ENCODE measurements around the gene HINT1. TPM values are rescaled to one million over a fixed set of nuclear protein-coding genes. Genes with fewer than 3 reads are reported as not detected.

HINT1 gene
- polyA plus RNA-seq, 3 donors = 148 to 223 (median 191) TPM

- Histone ChIP-seq H3K4me2 (replicated peaks; ENCODE audit: extremely low read depth, low read length, poor library complexity, severe bottlenecking) (no peak overlapping the region), H3K9ac (ENCODE audit: insufficient read depth, low read length, poor library complexity, severe bottlenecking) (no peak overlapping the region), H3K36me3 (replicated peaks in 1 of 2; ENCODE audit: control insufficient read depth in 1 of 2, insufficient read depth in 2 of 2, low read length in 2 of 2) (no peaks in the 10 kb centered on the region), H2AFZ (ENCODE audit: insufficient read depth, low read depth, low read length, poor library complexity, severe bottlenecking) (no peak overlapping the region), H3K27me3 (ENCODE audit: control insufficient read depth in 2 of 2, insufficient read depth in 2 of 2, low read length in 2 of 2) (no peaks in the 10 kb centered on the region), H3K79me2 (ENCODE audit: insufficient read depth, low read length) (no peaks in the 10 kb centered on the region), H4K20me1 (ENCODE audit: insufficient read depth, low read length) (no peaks in the 10 kb centered on the region), H3K9me3 (replicated peaks in 1 of 2; ENCODE audit: control insufficient read depth in 1 of 2, insufficient read depth in 1 of 2, low read length in 2 of 2) (no peaks in the 10 kb centered on the region), H3K4me1 (ENCODE audit: control insufficient read depth in 1 of 2, insufficient read depth in 2 of 2, low read length in 2 of 2) (peaks cover 0 to under 1% of the 10 kb centered on the region in 2 donors), H3K27ac (ENCODE audit: low read depth in 1 of 2, low read length in 2 of 2) (no peak overlapping the region), H3K4me3 (replicated peaks in 1 of 3; ENCODE audit: low read depth in 2 of 3, low read length in 3 of 3) (no peak overlapping the region)
- WGBS (ENCODE audit: insufficient coverage) = 100% methylated on average over 1 of the region's 2 CpGs
- no peak for DNase-seq
- TF ChIP-seq CTCF (IDR thresholded peaks at IDR 0.05) = no peak
- H3K27me3 Mint-ChIP-seq (ENCODE audit: low read depth in 3 of 3) = no peaks in the 10 kb centered on the region
- peaks cover 0 to 4% (median 1%) of the 10 kb centered on the region in 7 donors for H3K9me3 Mint-ChIP-seq
- H3K4me3 Mint-ChIP-seq = no peak overlapping the region
- intact Hi-C loops (cut with micrococcal nuclease) = loop anchor here in 1 of 2 donors (5.0 to 10.0 kb wide), 2 partner anchors 1210 to 1342 kb away; partner anchors contain the start of gene CHSY3
- no peaks in the 10 kb centered on the region for H3K36me3 Mint-ChIP-seq
- H3K4me1 Mint-ChIP-seq = peaks cover 1% of the 10 kb centered on the region
- no peak overlapping the region for H3K27ac Mint-ChIP-seq
Observed at GRCh38 chr5:131114754-131115153, 50.3 kb downstream of the HINT1 start.

GRCh38 chr5:131112424-131112823 lies 52.6 kb downstream of the HINT1 start:
- Histone ChIP-seq H3K27ac (ENCODE audit: low read depth in 1 of 2, low read length in 2 of 2) (no peak overlapping the region), H3K36me3 (replicated peaks in 1 of 2; ENCODE audit: control insufficient read depth in 1 of 2, insufficient read depth in 2 of 2, low read length in 2 of 2) (no peaks in the 10 kb centered on the region), H3K27me3 (ENCODE audit: control insufficient read depth in 2 of 2, insufficient read depth in 2 of 2, low read length in 2 of 2) (no peaks in the 10 kb centered on the region), H3K4me2 (replicated peaks; ENCODE audit: extremely low read depth, low read length, poor library complexity, severe bottlenecking) (no peak overlapping the region), H3K9ac (ENCODE audit: insufficient read depth, low read length, poor library complexity, severe bottlenecking) (no peak overlapping the region), H3K4me3 (replicated peaks in 1 of 3; ENCODE audit: low read depth in 2 of 3, low read length in 3 of 3) (no peak overlapping the region), H3K79me2 (ENCODE audit: insufficient read depth, low read length) (no peaks in the 10 kb centered on the region), H2AFZ (ENCODE audit: insufficient read depth, low read depth, low read length, poor library complexity, severe bottlenecking) (no peak overlapping the region), H3K9me3 (replicated peaks in 1 of 2; ENCODE audit: control insufficient read depth in 1 of 2, insufficient read depth in 1 of 2, low read length in 2 of 2) (no peaks in the 10 kb centered on the region), H4K20me1 (ENCODE audit: insufficient read depth, low read length) (no peaks in the 10 kb centered on the region), H3K4me1 (ENCODE audit: control insufficient read depth in 1 of 2, insufficient read depth in 2 of 2, low read length in 2 of 2) (peaks cover 4 to 5% of the 10 kb centered on the region in 2 donors)
- Mint-ChIP-seq H3K36me3 (no peaks in the 10 kb centered on the region), H3K4me3 (no peak overlapping the region), H3K9me3 (peaks cover 0 to 1% (median 0%) of the 10 kb centered on the region in 7 donors), H3K27ac (no peak overlapping the region), H3K27me3 (ENCODE audit: low read depth in 3 of 3) (no peaks in the 10 kb centered on the region), H3K4me1 (peaks cover 7% of the 10 kb centered on the region)
- intact Hi-C loops (cut with micrococcal nuclease) = loop anchor here in 1 of 2 donors (5.0 to 10.0 kb wide), 2 partner anchors 1208 to 1340 kb away; partner anchors contain the start of gene CHSY3
- no peak for TF ChIP-seq CTCF (IDR thresholded peaks at IDR 0.05)
- WGBS (ENCODE audit: insufficient coverage) = 100% methylated on average over 2 of the region's 13 CpGs
- DNase-seq = no peak

Measured in CD14-positive monocyte (primary cell).